Calu3 (cell line): ENCODE results near the gene CAPS. TPM values are rescaled to one million over a fixed set of nuclear protein-coding genes. Genes with fewer than 3 reads are reported as not detected.

Experiments
- BruUV-seq: library from RNA; stranded (reverse); fragments of 400-500 nt; replicated peaks from 2 replicates; lab custom pipeline; 2021; lab: Mats Ljungman, UMichigan
- CTCF ChIA-PET: fragments of 300-600 bp; sonication (Branson Sonifier 250); formaldehyde crosslinking; loops from one replicate; lab custom pipeline; 2022; ENCODE audit warnings: antibody characterized with exemption; lab: Charles Lee
- DNase-seq: peaks from one replicate; pipeline ENCODE4 v3.0.0; 2022
- H3K27ac Mint-ChIP-seq: one replicate; pipeline ENCODE4 v1.8.0; 2022; ENCODE audit warnings: mixed read lengths; ENCODE audit not compliant: unreplicated experiment
- H3K27me3 Mint-ChIP-seq: one replicate; pipeline ENCODE4 v1.8.0; 2022; ENCODE audit warnings: mixed read lengths; ENCODE audit not compliant: unreplicated experiment
- H3K36me3 Mint-ChIP-seq: one replicate; pipeline ENCODE4 v1.8.0; 2022; ENCODE audit warnings: mild to moderate bottlenecking, moderate library complexity, mixed read lengths; ENCODE audit not compliant: insufficient read depth, unreplicated experiment
- H3K4me1 Mint-ChIP-seq: one replicate; pipeline ENCODE4 v1.8.0; 2022; ENCODE audit warnings: mild to moderate bottlenecking, low read depth, mixed read lengths; ENCODE audit not compliant: unreplicated experiment
- H3K4me3 Mint-ChIP-seq: one replicate; pipeline ENCODE4 v1.8.0; 2022; ENCODE audit warnings: mild to moderate bottlenecking, low read depth, moderate library complexity, mixed read lengths; ENCODE audit not compliant: unreplicated experiment
- H3K9me3 Mint-ChIP-seq: one replicate; pipeline ENCODE4 v1.8.0; 2022; ENCODE audit warnings: low read depth, mixed read lengths; ENCODE audit not compliant: unreplicated experiment
- intact Hi-C: fragments of 100-400 bp; cut with micrococcal nuclease; formaldehyde crosslinking; loops from one replicate; pipeline ENCODE4 v1.10.0; 2022; ENCODE audit not compliant: unreplicated experiment
- total RNA-seq: library from RNA; stranded (reverse); gene quantifications from 2 replicates; pipeline ENCODE4 v1.2.3, GENCODE V29; 2022
- TF ChIP-seq, protein P1 (sequence below): fragments of 200-600 bp; IDR thresholded peaks from one replicate; pipeline ENCODE4 v1.8.0; 2022; ENCODE audit warnings: antibody characterized with exemption; ENCODE audit not compliant: unreplicated experiment

Gene CAPS
- total RNA-seq, 1 experiment from 2014 or later: 39.9 TPM

DNA sequence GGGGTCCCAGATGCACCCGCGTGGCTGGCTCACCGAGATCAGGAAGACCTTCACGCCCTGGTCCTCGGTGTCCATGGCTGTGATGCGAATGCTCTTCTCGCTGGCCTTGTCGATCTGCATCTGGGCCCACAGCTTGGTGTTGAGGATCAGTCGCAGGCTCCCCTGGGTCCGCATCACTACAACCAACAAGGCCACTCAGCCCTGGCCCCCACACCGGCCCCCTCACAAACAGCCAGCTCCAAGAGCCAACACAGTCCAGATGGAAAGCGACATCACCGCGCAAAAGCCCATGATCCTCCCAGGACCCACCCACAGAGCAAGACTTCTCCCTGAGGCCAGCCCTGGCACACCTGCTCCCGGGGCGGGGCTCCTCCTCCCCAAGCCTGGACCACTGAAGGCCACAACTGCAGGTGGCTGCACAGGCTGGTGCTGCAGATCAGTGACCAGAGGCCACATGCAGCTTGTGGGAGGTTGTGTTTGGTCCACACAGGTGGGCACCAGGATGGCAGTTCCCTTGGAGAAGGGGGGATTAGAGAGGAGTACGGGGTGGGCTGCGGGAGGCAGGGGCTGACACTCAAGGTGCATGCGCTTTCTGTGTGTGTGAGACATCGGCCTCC, 4.5 kb downstream of the CAPS start:
- H3K4me1 Mint-ChIP-seq: no peaks in the 10 kb centered on the region
- CTCF ChIA-PET: interaction anchor here (0.6 kb wide), 1 partner anchor 103 kb away, joined by 5 read pairs; no protein-coding TSS in a partner anchor
- TF ChIP-seq, protein P1, sequence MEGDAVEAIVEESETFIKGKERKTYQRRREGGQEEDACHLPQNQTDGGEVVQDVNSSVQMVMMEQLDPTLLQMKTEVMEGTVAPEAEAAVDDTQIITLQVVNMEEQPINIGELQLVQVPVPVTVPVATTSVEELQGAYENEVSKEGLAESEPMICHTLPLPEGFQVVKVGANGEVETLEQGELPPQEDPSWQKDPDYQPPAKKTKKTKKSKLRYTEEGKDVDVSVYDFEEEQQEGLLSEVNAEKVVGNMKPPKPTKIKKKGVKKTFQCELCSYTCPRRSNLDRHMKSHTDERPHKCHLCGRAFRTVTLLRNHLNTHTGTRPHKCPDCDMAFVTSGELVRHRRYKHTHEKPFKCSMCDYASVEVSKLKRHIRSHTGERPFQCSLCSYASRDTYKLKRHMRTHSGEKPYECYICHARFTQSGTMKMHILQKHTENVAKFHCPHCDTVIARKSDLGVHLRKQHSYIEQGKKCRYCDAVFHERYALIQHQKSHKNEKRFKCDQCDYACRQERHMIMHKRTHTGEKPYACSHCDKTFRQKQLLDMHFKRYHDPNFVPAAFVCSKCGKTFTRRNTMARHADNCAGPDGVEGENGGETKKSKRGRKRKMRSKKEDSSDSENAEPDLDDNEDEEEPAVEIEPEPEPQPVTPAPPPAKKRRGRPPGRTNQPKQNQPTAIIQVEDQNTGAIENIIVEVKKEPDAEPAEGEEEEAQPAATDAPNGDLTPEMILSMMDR: no peak

DNA sequence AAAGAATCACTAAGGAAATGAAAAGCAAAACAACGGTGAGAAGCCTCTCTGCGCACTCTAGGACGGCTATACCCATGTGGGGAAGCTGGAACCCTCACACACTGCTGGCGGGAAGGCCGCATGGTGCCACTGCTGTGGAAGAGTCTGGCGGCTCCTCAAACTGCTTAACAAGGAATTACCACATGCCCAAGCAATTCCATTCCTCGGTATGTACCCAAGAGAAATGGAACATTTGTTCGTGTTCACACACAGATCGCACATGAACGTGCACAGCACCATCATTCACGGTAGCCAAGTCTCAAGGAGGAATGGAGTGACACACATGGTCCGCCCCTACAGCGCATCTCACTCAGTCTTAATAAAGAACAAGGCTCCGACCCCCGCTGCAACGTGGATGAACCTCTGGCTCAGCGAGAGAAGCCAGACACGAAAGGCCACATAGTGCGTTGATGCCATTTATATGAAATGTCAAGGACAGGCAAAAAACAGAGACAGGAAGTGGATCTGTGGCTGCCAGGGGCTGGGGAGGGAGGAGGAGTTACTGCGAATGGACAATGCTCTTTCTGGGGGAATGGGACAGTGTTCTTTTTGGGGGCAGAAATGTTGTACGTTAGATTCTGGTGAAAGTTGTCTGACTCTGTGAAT, 7.6 kb downstream of the CAPS start:
- intact Hi-C loops: no loop called here
- Mint-ChIP-seq H3K27ac (no peak overlapping the region), H3K4me1 (no peaks in the 10 kb centered on the region), H3K4me3 (no peak overlapping the region), H3K36me3 (peaks cover 35% of the 10 kb centered on the region), H3K27me3 (no peaks in the 10 kb centered on the region), H3K9me3 (no peaks in the 10 kb centered on the region)
- CTCF ChIA-PET: interaction anchor here (0.7 kb wide), 1 partner anchor 125 kb away, joined by 3 read pairs; no protein-coding TSS in a partner anchor
- DNase-seq: no peak
- TF ChIP-seq, protein P1: no peak
- BruUV-seq: no TSS peak

More for the DNA sequence above, 4.5 kb downstream of the CAPS start:
- no TSS peak for BruUV-seq
- intact Hi-C loops: no loop called here
- Mint-ChIP-seq H3K9me3 (no peaks in the 10 kb centered on the region), H3K36me3 (peaks cover 61% of the 10 kb centered on the region), H3K27ac (no peak overlapping the region), H3K4me3 (no peak overlapping the region), H3K27me3 (no peaks in the 10 kb centered on the region)
- no peak for DNase-seq

DNA sequence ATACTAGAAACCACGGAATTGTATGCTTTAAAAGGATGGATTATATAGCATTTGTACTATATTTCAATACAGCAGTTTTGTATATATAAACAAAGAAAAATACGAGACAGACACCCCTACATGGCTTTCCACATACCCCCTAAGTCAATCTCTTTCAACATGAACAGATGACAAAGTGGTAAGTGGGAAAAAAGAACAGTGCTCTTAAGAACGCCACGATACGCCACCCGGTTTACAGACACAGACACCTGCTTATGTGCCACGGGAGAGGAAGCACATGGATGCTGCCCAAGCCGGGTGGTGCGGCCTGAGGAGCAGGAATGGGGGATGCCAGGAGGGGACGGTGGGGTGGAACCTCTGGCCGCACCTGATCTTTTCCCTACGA, 8.1 kb downstream of the CAPS start:
- BruUV-seq: no TSS peak
- H3K36me3 Mint-ChIP-seq: peaks cover 31% of the 10 kb centered on the region
- CTCF ChIA-PET: no interaction called here
- no peaks in the 10 kb centered on the region for H3K4me1 Mint-ChIP-seq
- no peaks in the 10 kb centered on the region for H3K9me3 Mint-ChIP-seq
- no peak overlapping the region for H3K4me3 Mint-ChIP-seq
- intact Hi-C loops: no loop called here
- DNase-seq: no peak
- TF ChIP-seq, protein P1: no peak
- H3K27ac Mint-ChIP-seq: no peak overlapping the region
- H3K27me3 Mint-ChIP-seq: no peaks in the 10 kb centered on the region

DNA sequence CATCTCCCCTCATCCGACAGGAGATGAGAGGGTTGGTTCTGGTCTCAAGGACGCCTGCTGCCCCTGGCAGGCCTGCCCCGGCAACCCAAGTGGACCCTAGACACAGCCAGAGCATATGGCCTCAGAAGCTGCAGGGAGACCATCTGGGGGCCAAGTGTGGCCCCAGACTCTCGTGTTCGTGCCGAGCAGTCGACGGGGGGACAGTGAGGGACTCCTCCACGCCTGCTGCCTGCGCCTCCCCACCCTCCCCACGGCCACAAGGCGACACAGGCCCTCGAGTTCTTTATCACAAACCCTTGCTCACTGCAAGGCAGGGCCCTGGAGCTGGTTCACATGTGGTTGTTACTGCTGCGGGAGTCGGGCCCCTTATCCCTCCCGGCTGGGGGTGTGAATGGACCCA, 9.3 kb downstream of the CAPS start:
- no peaks in the 10 kb centered on the region for H3K9me3 Mint-ChIP-seq
- DNase-seq: no peak
- intact Hi-C loops: no loop called here
- no peak overlapping the region for H3K27ac Mint-ChIP-seq
- peaks cover 22% of the 10 kb centered on the region for H3K36me3 Mint-ChIP-seq
- BruUV-seq: no TSS peak
- no peaks in the 10 kb centered on the region for H3K27me3 Mint-ChIP-seq
- H3K4me3 Mint-ChIP-seq: no peak overlapping the region
- no peaks in the 10 kb centered on the region for H3K4me1 Mint-ChIP-seq
- CTCF ChIA-PET: no interaction called here
- TF ChIP-seq, protein P1: no peak
